Measurements from ENCODE around the gene IRX4.

DNA sequence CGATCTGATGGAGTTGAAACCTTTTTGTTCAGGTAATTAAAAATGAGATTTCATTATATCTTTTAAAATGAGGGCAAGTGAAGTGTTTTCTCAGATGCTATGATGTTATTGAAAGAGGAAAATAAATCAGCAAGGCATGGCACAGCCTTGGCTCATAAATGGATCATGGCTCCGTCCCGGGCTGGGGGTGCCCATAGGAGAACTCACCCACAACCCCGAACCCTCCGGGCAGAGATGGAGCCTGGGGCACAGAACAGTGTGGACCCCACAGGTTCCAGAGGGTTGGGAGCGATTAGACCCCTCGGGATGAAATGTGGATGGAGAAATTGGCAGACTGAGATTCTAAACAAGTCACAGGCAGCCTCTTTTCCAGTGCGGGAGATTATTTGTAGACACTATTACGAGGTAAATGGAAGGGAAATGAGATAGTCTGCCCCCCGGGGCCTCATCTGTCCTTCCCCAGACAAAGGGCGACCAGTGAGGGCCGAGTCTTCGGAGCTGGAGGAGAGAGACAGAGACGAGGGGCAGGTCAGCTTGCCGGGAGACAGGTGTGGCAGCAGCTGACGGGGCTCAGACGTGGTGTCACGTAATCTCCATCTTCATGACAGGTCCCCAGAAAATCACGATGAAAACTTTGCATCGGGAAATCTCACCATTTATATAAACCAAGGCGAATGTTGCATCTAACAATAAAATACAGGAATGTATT, 47.9 kb downstream of the IRX4 start:
- TF ChIP-seq RCOR1 (IDR thresholded peaks at IDR 0.05; ENCODE audit: insufficient replicate concordance, low read length), result no peak
- TF ChIP-seq, protein P1, sequence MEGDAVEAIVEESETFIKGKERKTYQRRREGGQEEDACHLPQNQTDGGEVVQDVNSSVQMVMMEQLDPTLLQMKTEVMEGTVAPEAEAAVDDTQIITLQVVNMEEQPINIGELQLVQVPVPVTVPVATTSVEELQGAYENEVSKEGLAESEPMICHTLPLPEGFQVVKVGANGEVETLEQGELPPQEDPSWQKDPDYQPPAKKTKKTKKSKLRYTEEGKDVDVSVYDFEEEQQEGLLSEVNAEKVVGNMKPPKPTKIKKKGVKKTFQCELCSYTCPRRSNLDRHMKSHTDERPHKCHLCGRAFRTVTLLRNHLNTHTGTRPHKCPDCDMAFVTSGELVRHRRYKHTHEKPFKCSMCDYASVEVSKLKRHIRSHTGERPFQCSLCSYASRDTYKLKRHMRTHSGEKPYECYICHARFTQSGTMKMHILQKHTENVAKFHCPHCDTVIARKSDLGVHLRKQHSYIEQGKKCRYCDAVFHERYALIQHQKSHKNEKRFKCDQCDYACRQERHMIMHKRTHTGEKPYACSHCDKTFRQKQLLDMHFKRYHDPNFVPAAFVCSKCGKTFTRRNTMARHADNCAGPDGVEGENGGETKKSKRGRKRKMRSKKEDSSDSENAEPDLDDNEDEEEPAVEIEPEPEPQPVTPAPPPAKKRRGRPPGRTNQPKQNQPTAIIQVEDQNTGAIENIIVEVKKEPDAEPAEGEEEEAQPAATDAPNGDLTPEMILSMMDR (conservative IDR thresholded peaks at IDR 0.05; ENCODE audit: low read depth, low read length), result no peak
- TF ChIP-seq BHLHE40 (IDR thresholded peaks at IDR 0.05; ENCODE audit: low read depth, low read length), result no peak
- TF ChIP-seq, protein P2, sequence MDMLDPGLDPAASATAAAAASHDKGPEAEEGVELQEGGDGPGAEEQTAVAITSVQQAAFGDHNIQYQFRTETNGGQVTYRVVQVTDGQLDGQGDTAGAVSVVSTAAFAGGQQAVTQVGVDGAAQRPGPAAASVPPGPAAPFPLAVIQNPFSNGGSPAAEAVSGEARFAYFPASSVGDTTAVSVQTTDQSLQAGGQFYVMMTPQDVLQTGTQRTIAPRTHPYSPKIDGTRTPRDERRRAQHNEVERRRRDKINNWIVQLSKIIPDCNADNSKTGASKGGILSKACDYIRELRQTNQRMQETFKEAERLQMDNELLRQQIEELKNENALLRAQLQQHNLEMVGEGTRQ (IDR thresholded peaks at IDR 0.05; ENCODE audit: low read depth, low read length), result no peak
- TF ChIP-seq POLR2A (IDR thresholded peaks at IDR 0.05; ENCODE audit: low read depth, low read length), result no peak
- TF ChIP-seq SMC3 (IDR thresholded peaks at IDR 0.05; ENCODE audit: low read depth, low read length), result no peak
- TF ChIP-seq MAZ (IDR thresholded peaks at IDR 0.05; ENCODE audit: borderline replicate concordance, low read depth, low read length), result no peak
- no peak for TF ChIP-seq MAFK (IDR thresholded peaks at IDR 0.05; ENCODE audit: low read depth, low read length)
